Suprapubic skin (tissue), 4 donors: ENCODE measurements around the gene ELAVL1. TPM values are rescaled to one million over a fixed set of nuclear protein-coding genes. Genes with fewer than 3 reads are reported as not detected.
A peak's percentile ranks its signal among the peaks of the same experiment; 100 is the strongest.

ENCODE experiments used
- DNase-seq, 2 donors: peaks; one replicate each; pipeline ENCODE4 v3.0.0-alpha.2; 2019; ENCODE audit warnings: low spot score in 2 of 2
- H3K27ac ChIP-seq: fragments of 200-600 bp; sonication (generic); one replicate; pipeline ENCODE4 v1.5.1; 2019
- H3K27me3 ChIP-seq: fragments of 200-600 bp; sonication (generic); one replicate; pipeline ENCODE4 v1.5.1; 2019
- H3K36me3 ChIP-seq: fragments of 200-600 bp; sonication (generic); one replicate; pipeline ENCODE4 v1.5.1; 2019
- H3K4me1 ChIP-seq: fragments of 200-600 bp; sonication (generic); one replicate; pipeline ENCODE4 v1.5.1; 2019
- H3K4me3 ChIP-seq: fragments of 200-600 bp; sonication (generic); one replicate; pipeline ENCODE4 v1.5.1; 2019; ENCODE audit warnings: mild to moderate bottlenecking
- H3K9me3 ChIP-seq: fragments of 200-600 bp; sonication (generic); one replicate; pipeline ENCODE4 v1.5.1; 2019
- EP300 ChIP-seq: sonication (generic); formaldehyde crosslinking; IDR thresholded peaks from one replicate; pipeline ENCODE4 v1.6.1; 2017; ENCODE audit warnings: antibody characterized with exemption
- POLR2A ChIP-seq, 2 donors: fragments of 450-650 bp; IDR thresholded peaks; one replicate each; pipeline ENCODE4 v1.6.1; 2017; ENCODE audit warnings: antibody characterized with exemption in 2 of 2, mild to moderate bottlenecking in 2 of 2, moderate library complexity in 2 of 2
- POLR2AphosphoS5 ChIP-seq, 3 donors: sonication (generic); formaldehyde crosslinking; IDR thresholded peaks; one replicate each; pipeline ENCODE4 v1.6.1; 2017; ENCODE audit warnings: antibody characterized with exemption in 3 of 3
- WGBS: methylation state at CpG from one replicate; pipeline ENCODE4 v1.1.5; 2018; 5-methylcytosine and 5-hydroxymethylcytosine counted together
- total RNA-seq, 4 donors: library from RNA; depleted of rRNA; stranded (reverse); fragments of >200 nt; gene quantifications; one replicate each; pipeline ENCODE4 v1.1.0, GENCODE V29; 2016
- TF ChIP-seq, protein P1 (sequence below), 2 donors: fragments of 200-600 bp in 1 of 2; fragments of 450-650 bp in 1 of 2; sonication (generic) in 1 of 2; IDR thresholded peaks; one replicate each; pipeline ENCODE4 v1.5.1; 2016 to 2019; ENCODE audit warnings: antibody characterized with exemption in 2 of 2, mild to moderate bottlenecking in 1 of 2, moderate library complexity in 1 of 2

Gene ELAVL1
- total RNA-seq, 4 donors from 2014 or later = 32.4 to 38.2 (median 37.2) TPM

DNA sequence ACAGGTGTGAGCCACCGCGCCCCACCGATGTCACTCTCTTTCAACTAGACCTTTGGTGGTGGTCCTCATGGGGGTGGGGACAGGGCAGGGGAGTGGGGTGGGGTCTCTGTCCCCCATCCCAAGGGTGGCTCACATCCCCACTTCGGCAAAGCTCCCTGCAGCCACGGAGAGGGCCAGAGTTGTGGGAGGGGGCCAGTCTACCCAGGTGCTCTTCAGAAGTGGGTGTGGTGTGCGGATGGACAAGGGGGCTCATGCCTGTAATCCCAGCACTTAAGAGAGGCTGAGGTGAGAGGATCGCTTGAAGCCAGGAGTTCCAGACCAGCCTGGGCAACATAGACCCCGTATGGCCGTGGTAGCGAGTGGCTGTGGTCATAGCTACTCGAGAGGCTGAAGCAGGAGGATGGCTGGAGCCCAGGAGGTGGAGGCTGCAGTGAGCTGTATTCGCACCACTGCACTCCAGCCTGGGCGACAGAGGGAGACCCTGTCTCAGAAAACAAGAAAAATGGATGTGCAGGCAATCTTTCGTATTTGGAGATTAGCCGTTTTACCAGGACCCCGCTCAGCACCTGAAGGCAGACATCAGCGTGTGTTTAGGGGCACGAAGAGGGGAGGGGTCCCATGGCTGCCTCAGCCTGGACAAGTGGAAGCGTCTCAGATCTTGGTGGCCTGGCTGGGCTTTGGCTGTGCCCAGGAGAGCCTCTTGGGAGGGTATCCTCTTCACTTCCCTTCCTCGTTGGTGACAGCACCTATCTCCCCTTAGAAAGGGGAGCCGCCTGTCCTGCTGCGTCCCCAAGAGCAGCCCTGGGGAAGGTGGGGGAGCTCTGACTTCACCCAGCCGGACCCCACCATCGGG lies 90.0 kb downstream of the ELAVL1 start:
- TF ChIP-seq POLR2AphosphoS5 (IDR thresholded peaks at IDR 0.05) = no peak
- Histone ChIP-seq H3K27me3 (peaks cover 50% of the 10 kb centered on the region), H3K36me3 (peaks cover 29% of the 10 kb centered on the region), H3K4me1 (peaks cover 56% of the 10 kb centered on the region), H3K4me3 (peak overlapping the region; percentile 45), H3K27ac (no peak overlapping the region), H3K9me3 (no peaks in the 10 kb centered on the region)
- DNase-seq = no peak
- 48% methylated on average over 21 of the region's 24 CpGs for WGBS

DNA sequence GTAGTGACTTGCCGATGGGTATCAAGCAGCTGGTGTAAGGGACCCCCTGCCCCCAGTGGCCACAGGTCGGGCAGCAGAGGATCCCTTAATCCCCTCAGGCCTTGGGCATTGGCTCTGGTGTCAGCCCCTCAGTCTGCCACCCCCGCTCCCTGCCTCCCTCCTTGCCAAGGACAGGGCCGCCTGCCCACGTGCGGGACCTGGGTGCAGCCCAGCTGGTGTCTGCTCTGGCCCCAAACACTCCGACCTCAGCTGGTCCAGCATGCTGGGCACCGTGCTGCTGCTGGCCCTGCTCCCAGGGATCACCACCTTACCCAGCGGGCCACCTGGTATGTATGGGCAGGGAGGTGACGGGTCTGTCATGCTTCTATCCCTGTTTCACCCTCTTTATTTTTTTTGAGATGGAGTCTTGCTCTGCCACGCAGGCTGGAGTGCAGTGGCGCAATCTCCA lies 90.8 kb downstream of the ELAVL1 start, which contains the start of gene TGFBR3L:
Gene TGFBR3L (plus strand): TSS at position 233 of the 448 bp plus-strand sequence.
- 60% methylated on average over 10 of the region's 12 CpGs for WGBS
- Histone ChIP-seq H3K9me3 (no peaks in the 10 kb centered on the region), H3K4me3 (no peak within 1 kb of the TSS), H3K27ac (no peak within 1 kb of the TSS), H3K4me1 (peaks cover 51% of the 10 kb centered on the region), H3K36me3 (peaks cover 38% of the 10 kb centered on the region), H3K27me3 (peaks cover 50% of the 10 kb centered on the region)
- TF ChIP-seq POLR2A (IDR thresholded peaks at IDR 0.05) (no peak), POLR2AphosphoS5 (IDR thresholded peaks at IDR 0.05) (no peak), EP300 (no peak)
- TF ChIP-seq, protein P1, sequence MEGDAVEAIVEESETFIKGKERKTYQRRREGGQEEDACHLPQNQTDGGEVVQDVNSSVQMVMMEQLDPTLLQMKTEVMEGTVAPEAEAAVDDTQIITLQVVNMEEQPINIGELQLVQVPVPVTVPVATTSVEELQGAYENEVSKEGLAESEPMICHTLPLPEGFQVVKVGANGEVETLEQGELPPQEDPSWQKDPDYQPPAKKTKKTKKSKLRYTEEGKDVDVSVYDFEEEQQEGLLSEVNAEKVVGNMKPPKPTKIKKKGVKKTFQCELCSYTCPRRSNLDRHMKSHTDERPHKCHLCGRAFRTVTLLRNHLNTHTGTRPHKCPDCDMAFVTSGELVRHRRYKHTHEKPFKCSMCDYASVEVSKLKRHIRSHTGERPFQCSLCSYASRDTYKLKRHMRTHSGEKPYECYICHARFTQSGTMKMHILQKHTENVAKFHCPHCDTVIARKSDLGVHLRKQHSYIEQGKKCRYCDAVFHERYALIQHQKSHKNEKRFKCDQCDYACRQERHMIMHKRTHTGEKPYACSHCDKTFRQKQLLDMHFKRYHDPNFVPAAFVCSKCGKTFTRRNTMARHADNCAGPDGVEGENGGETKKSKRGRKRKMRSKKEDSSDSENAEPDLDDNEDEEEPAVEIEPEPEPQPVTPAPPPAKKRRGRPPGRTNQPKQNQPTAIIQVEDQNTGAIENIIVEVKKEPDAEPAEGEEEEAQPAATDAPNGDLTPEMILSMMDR (IDR thresholded peaks at IDR 0.05) = no peak
- DNase-seq = no peak

DNA sequence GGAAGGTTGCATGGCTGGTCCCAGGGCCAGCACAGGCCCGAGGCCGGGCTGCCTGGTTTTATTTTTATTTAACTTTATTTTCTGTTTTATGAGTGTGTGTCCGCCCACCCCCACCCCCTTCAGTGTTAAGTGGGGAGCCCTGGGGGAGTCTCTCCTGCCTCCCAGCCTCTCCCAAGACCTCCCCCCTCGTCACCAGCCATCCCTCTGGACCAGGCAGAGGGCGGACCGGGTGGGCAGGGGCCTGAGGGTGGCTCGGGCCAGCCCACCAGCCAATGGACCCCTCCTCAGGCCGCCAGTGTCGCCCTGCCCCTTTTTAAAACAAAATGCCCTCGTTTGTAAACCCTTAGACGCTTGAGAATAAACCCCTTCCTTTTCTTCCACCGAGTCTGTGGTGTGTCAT lies 91.3 kb downstream of the ELAVL1 start:
- Histone ChIP-seq H3K4me1 (peaks cover 50% of the 10 kb centered on the region), H3K36me3 (peaks cover 43% of the 10 kb centered on the region), H3K27me3 (peaks cover 48% of the 10 kb centered on the region), H3K27ac (no peak overlapping the region), H3K9me3 (no peaks in the 10 kb centered on the region), H3K4me3 (no peak overlapping the region)
- no peak for TF ChIP-seq EP300
- no peak for TF ChIP-seq POLR2AphosphoS5 (IDR thresholded peaks at IDR 0.05)
- TF ChIP-seq, protein P1 (IDR thresholded peaks at IDR 0.05) = no peak
- TF ChIP-seq POLR2A (IDR thresholded peaks at IDR 0.05) = no peak
- WGBS = 65% methylated on average over 12 of the region's 12 CpGs
- no peak for DNase-seq

DNA sequence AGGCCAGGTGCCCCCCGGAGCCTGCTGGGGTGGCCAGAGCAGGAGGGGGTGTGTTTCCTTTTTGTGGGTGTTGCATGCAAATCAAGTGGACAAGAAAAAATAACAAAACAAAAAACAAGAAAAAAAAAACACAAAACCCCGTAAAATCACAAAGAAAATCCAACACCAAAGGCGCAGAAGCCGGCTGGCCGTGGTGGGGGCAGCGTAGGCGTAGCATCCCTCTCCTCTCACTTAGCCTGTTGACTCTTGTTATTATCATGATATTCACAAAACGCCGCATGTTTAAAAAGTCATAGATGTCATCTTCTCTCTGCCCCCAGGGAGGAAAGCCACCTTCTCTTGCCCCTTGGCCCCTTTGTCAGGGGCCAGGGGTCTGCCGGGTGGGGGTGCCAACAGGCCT lies 91.8 kb downstream of the ELAVL1 start:
- Histone ChIP-seq H3K36me3 (peaks cover 46% of the 10 kb centered on the region), H3K9me3 (no peaks in the 10 kb centered on the region), H3K4me1 (peaks cover 49% of the 10 kb centered on the region), H3K27me3 (peaks cover 44% of the 10 kb centered on the region), H3K4me3 (no peak overlapping the region), H3K27ac (no peak overlapping the region)
- no peak for TF ChIP-seq POLR2A (IDR thresholded peaks at IDR 0.05)
- DNase-seq = no peak
- 84% methylated on average over 10 of the region's 10 CpGs for WGBS

DNA sequence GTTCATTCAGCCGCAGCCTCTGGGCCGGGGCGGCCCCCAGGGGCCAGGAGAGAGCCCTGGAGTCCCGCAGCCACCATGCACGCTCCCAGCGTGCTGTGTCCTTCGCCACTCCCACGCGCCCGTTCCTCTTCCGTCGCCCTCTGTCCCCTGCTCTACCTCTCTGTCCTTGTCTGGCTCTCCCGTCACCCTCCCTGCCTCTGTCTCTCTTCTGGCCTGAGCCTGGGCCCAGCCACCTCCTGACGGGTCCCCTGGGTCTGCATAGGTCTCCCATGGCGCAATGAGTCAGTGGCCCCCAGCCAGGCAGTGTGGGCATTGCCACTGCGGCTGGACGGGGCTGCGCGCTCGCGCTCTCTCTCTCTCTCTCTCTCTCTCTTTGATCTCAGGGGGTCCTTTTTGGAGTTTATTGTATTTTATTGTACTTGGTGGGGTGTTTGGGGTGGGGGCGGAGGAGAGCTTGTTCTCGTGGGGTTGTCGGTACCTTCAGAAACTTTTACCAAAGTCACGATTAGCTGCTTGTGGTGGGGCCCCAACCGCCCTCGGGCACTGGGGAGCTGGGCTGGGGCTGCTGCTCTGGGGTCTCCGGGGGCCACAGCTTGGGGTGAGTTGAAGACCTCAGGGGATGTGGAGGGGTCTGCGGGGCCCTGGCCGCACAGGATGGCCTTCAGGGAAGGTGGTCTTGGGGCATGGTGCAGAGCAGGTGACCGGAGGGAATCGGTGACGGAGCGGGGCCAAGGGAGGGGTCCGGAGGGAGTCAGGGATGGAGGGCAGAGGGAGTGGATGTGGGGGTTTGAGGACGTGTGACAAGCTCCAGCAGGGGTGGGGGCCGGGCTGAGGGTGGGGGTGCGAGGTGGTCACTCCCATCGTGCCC lies 92.5 kb downstream of the ELAVL1 start:
- no peaks in the 10 kb centered on the region for H3K9me3 ChIP-seq
- WGBS = 98% methylated on average over 34 of the region's 39 CpGs
- H3K4me1 ChIP-seq = peaks cover 42% of the 10 kb centered on the region
- no peak overlapping the region for H3K4me3 ChIP-seq
- DNase-seq = no peak
- H3K27me3 ChIP-seq = peaks cover 38% of the 10 kb centered on the region
- no peak for TF ChIP-seq POLR2AphosphoS5 (IDR thresholded peaks at IDR 0.05)
- H3K36me3 ChIP-seq = peaks cover 46% of the 10 kb centered on the region
- H3K27ac ChIP-seq = no peak overlapping the region

DNA sequence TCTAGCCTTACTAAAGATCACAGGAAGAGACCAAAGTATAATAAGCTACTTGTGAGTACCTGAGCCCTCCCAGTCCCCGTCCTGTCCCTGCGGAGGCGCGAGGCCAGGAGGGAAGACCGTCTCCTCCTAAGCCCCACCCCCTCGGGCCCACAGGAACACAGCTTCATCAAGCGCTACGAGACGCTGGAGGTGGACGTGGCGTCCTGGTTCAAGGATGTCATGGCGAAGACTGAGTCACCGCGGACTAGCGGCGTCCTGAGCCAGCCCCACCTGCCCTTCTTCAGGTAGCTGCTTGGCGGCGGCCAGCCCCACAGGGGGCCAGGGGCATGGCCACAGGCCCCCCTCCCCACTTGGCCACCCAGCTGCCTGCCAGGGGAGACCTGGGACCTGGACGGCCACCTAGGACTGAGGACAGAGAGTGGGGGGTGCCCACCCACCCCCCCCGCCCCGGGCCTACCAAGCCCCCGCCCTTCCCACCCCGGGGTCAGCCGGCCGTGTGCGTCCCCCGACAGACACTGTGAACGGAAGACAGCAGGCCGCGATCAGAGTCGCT lies 93.2 kb downstream of the ELAVL1 start:
- Histone ChIP-seq H3K4me3 (no peak overlapping the region), H3K27ac (no peak overlapping the region), H3K27me3 (peaks cover 31% of the 10 kb centered on the region), H3K4me1 (peaks cover 42% of the 10 kb centered on the region), H3K36me3 (peaks cover 46% of the 10 kb centered on the region), H3K9me3 (no peaks in the 10 kb centered on the region)
- no peak for TF ChIP-seq EP300
- TF ChIP-seq POLR2AphosphoS5 (IDR thresholded peaks at IDR 0.05) = no peak
- TF ChIP-seq, protein P1 (IDR thresholded peaks at IDR 0.05) = no peak
- no peak for TF ChIP-seq POLR2A (IDR thresholded peaks at IDR 0.05)
- no peak for DNase-seq
- WGBS = 92% methylated on average over 16 of the region's 31 CpGs
